ENCODE results near the gene AFF4. TPM values are rescaled to one million over a fixed set of nuclear protein-coding genes. Genes with fewer than 3 reads are reported as not detected.
"Not testable (repeated sequence)": the region's sequence is repeated elsewhere in the genome, so short reads cannot be mapped to it uniquely, and the experiment has no call there.

AFF4 gene
- total RNA-seq, 1 donor from 2014 or later = 119 TPM

- no peaks in the 10 kb centered on the region for H3K27me3 Mint-ChIP-seq (ENCODE audit: low read depth)
- DNase-seq (ENCODE audit: low spot score in 2 of 2, unreplicated experiment in 2 of 2) = no peak
- no peak overlapping the region for H3K4me3 Mint-ChIP-seq
- H3K36me3 Mint-ChIP-seq = peaks cover 6% of the 10 kb centered on the region
- no peak overlapping the region for H3K27ac Mint-ChIP-seq
- H3K4me1 Mint-ChIP-seq = no peaks in the 10 kb centered on the region
- H3K9me3 Mint-ChIP-seq = no peaks in the 10 kb centered on the region
- TF ChIP-seq CTCF (IDR thresholded peaks at IDR 0.05; ENCODE audit: unreplicated experiment) = no peak
Observed at GRCh38 chr5:132996307-132996706, 32.9 kb upstream of the AFF4 start.

DNA sequence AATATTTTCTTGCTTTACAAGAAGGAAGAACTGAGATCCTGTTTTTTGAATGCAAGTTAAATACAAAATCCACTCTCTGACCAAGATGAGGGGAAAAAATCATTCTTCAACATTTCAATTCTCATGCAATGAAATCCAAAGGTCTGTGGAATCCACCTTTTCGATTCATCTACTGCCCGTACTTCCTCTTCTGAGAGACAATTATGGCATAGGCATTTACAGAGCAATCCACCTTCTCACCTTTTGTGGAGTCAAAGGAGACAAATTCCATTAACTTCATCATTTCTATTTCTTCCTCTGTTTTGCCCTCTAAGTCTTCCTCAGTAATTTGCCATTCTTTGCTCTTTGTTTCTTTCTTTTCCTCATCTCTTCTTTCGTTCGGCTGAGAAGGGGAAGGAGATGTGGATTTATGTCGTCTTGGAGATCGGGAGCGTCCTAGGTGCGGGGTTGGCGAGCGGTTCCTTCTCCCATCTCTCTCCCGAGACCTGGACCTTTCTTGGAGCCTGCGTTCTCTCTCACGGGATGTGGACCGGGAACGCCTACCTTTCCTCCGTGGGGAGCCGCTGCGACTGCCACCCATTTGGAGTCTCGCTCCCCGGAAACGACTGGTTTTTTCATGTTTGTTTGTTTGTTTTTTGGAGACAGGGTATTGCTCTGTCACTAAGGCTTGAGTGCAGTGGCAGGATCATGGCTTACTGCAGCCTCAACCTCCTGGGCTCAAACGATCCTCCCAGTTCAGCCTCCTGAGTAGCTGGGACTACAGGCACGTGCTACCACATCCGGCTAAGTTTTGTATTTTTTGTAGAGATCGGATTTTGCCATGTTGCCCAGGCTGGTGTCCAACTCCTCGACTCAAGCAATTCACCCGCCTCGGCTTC, 24.3 kb upstream of the AFF4 start:
- no peak for TF ChIP-seq CTCF (IDR thresholded peaks at IDR 0.05; ENCODE audit: unreplicated experiment)
- Mint-ChIP-seq H3K27me3 (ENCODE audit: low read depth) (no peaks in the 10 kb centered on the region), H3K4me3 (peak overlapping the region; percentile 4), H3K27ac (no peak overlapping the region), H3K4me1 (no peaks in the 10 kb centered on the region), H3K9me3 (peaks cover 9% of the 10 kb centered on the region), H3K36me3 (no peaks in the 10 kb centered on the region)
- DNase-seq (ENCODE audit: low spot score in 2 of 2, unreplicated experiment in 2 of 2) = no peak

DNA sequence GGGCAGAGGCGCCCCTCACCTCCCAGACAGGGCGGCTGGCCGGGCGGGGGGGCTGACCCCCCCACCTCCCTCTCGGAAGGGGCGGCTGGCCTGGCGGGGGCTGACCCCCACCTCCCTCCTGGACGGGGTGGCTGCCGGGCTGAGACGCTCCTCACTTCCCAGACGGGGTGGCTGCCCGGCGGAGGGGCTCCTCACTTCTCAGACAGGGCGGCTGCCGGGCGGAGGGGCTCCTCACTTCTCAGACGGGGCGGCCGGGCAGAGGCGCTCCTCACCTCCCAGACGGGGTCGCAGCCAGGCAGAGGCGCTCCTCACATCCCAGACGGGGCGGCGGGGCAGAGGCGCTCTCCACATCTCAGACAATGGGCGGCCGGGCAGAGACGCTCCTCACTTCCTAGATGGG, 19.5 kb upstream of the AFF4 start:
- not testable (repeated sequence) for H3K27me3 Mint-ChIP-seq (ENCODE audit: low read depth); H3K27ac Mint-ChIP-seq; H3K36me3 Mint-ChIP-seq; H3K9me3 Mint-ChIP-seq; H3K4me1 Mint-ChIP-seq; DNase-seq (ENCODE audit: low spot score in 2 of 2, unreplicated experiment in 2 of 2); H3K4me3 Mint-ChIP-seq

DNA sequence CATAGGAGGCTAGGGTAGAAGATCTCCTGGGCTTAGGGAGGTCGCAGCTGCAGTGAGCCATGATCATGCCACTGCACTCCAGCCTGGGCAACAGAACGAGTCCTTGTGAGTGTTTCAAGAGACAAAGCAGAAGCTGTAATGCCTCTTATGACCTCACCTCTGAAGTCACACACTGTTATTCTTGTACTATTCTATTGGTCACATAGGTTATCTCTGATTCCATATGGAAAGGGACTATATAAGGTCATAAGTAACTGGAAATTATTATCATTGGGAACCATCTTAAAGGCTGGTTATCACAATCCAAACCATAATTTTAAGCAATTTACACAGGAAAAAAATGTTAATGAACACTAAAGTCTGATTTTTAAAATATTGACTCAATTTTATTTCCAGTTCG, 17.9 kb upstream of the AFF4 start:
- Mint-ChIP-seq H3K27me3 (ENCODE audit: low read depth) (no peaks in the 10 kb centered on the region), H3K4me1 (no peaks in the 10 kb centered on the region), H3K9me3 (peaks cover 16% of the 10 kb centered on the region), H3K27ac (no peak overlapping the region), H3K36me3 (no peaks in the 10 kb centered on the region), H3K4me3 (no peak overlapping the region)
- no peak for DNase-seq (ENCODE audit: low spot score in 2 of 2, unreplicated experiment in 2 of 2)
- no peak for TF ChIP-seq CTCF (IDR thresholded peaks at IDR 0.05; ENCODE audit: unreplicated experiment)

GRCh38 chr5:132979976-132980375, 16.5 kb upstream of the AFF4 start:
- TF ChIP-seq CTCF (IDR thresholded peaks at IDR 0.05; ENCODE audit: unreplicated experiment) = no peak
- Mint-ChIP-seq H3K4me1 (no peaks in the 10 kb centered on the region), H3K27me3 (ENCODE audit: low read depth) (no peaks in the 10 kb centered on the region), H3K36me3 (no peaks in the 10 kb centered on the region), H3K4me3 (no peak overlapping the region), H3K27ac (no peak overlapping the region), H3K9me3 (peaks cover 17% of the 10 kb centered on the region)
- no peak for DNase-seq (ENCODE audit: low spot score in 2 of 2, unreplicated experiment in 2 of 2)

GRCh38 chr5:132979367-132979940, 16.0 kb upstream of the AFF4 start:
- Mint-ChIP-seq H3K9me3 (peaks cover 14% of the 10 kb centered on the region), H3K4me1 (no peaks in the 10 kb centered on the region), H3K27ac (no peak overlapping the region), H3K4me3 (no peak overlapping the region), H3K36me3 (no peaks in the 10 kb centered on the region), H3K27me3 (ENCODE audit: low read depth) (no peaks in the 10 kb centered on the region)
- DNase-seq (ENCODE audit: low spot score in 2 of 2, unreplicated experiment in 2 of 2) = no peak
- TF ChIP-seq CTCF (IDR thresholded peaks at IDR 0.05; ENCODE audit: unreplicated experiment) = no peak

Measured in mesothelial cell of epicardium (in vitro differentiated cells).